Measurements from ENCODE around the gene CLEC20A. TPM values are rescaled to one million over a fixed set of nuclear protein-coding genes. Genes with fewer than 3 reads are reported as not detected.

Gene CLEC20A
- polyA plus RNA-seq, 3 donors from 2014 or later = 0.27 to 0.56 TPM; not detected in 1

- no peaks in the 10 kb centered on the region for H3K36me3 Mint-ChIP-seq
- H3K4me3 Mint-ChIP-seq = no peak overlapping the region
- no peaks in the 10 kb centered on the region for H3K9me3 Mint-ChIP-seq
- H3K27ac Mint-ChIP-seq = no peak overlapping the region
- peaks cover 0 to 3% of the 10 kb centered on the region in 2 donors for H3K4me1 Mint-ChIP-seq
- peaks cover 0 to 4% (median 0%) of the 10 kb centered on the region in 3 donors for H3K27me3 Mint-ChIP-seq (ENCODE audit: low read depth in 3 of 3)
- DNase-seq = no peak
These were observed 7.4 kb downstream of the CLEC20A start for GRCh38 chr1:178489399-178489798.

GRCh38 chr1:178488393-178488792, 8.4 kb downstream of the CLEC20A start:
- H3K27ac Mint-ChIP-seq = peak overlapping the region in 1 of 6 donors; percentile 35
- H3K27me3 Mint-ChIP-seq (ENCODE audit: low read depth in 3 of 3) = peaks cover 0 to 4% (median 0%) of the 10 kb centered on the region in 3 donors
- H3K4me1 Mint-ChIP-seq = peaks cover 0 to 3% of the 10 kb centered on the region in 2 donors
- H3K4me3 Mint-ChIP-seq = no peak overlapping the region
- H3K36me3 Mint-ChIP-seq = no peaks in the 10 kb centered on the region
- H3K9me3 Mint-ChIP-seq = no peaks in the 10 kb centered on the region
- DNase-seq = no peak

- H3K4me3 Mint-ChIP-seq = peak overlapping the region in 2 of 5 donors; percentile 66 to 70
- peak in 1 of 3 donors; percentile 6 for DNase-seq
- H3K4me1 Mint-ChIP-seq = peaks cover 0 to 3% of the 10 kb centered on the region in 2 donors
- H3K36me3 Mint-ChIP-seq = no peaks in the 10 kb centered on the region
- H3K27me3 Mint-ChIP-seq (ENCODE audit: low read depth in 3 of 3) = peaks cover 0 to 4% (median 0%) of the 10 kb centered on the region in 3 donors
- no peaks in the 10 kb centered on the region for H3K9me3 Mint-ChIP-seq
- H3K27ac Mint-ChIP-seq = peak overlapping the region in 1 of 6 donors; percentile 11
These were observed 9.6 kb downstream of the CLEC20A start for GRCh38 chr1:178487070-178487615.

- DNase-seq = peak in 2 of 3 donors; percentile 14 to 17
- H3K4me1 Mint-ChIP-seq = peaks cover 0 to 3% of the 10 kb centered on the region in 2 donors
- no peaks in the 10 kb centered on the region for H3K36me3 Mint-ChIP-seq
- H3K27me3 Mint-ChIP-seq (ENCODE audit: low read depth in 3 of 3) = peaks cover 0 to 4% (median 0%) of the 10 kb centered on the region in 3 donors
- H3K4me3 Mint-ChIP-seq = peak overlapping the region in 2 of 5 donors; percentile 14 to 66
- no peak overlapping the region for H3K27ac Mint-ChIP-seq
- no peaks in the 10 kb centered on the region for H3K9me3 Mint-ChIP-seq
These were observed 10.4 kb downstream of the CLEC20A start for GRCh38 chr1:178486100-178487069.

GRCh38 chr1:178485541-178485981, 11.2 kb downstream of the CLEC20A start:
- DNase-seq = no peak
- H3K4me3 Mint-ChIP-seq = peak overlapping the region in 1 of 5 donors; percentile 24

GRCh38 chr1:178484698-178485225, 12.0 kb downstream of the CLEC20A start:
- H3K4me3 Mint-ChIP-seq = no peak overlapping the region
- no peak for DNase-seq
- H3K36me3 Mint-ChIP-seq = no peaks in the 10 kb centered on the region
- peaks cover 0 to 4% (median 0%) of the 10 kb centered on the region in 3 donors for H3K27me3 Mint-ChIP-seq (ENCODE audit: low read depth in 3 of 3)
- H3K4me1 Mint-ChIP-seq = peaks cover 0 to 3% of the 10 kb centered on the region in 2 donors
- H3K27ac Mint-ChIP-seq = peak overlapping the region in 1 of 6 donors; percentile 7
- no peaks in the 10 kb centered on the region for H3K9me3 Mint-ChIP-seq

More at GRCh38 chr1:178485541-178485981, 11.2 kb downstream of the CLEC20A start:
- H3K27ac Mint-ChIP-seq = no peak overlapping the region
- no peaks in the 10 kb centered on the region for H3K9me3 Mint-ChIP-seq
- H3K4me1 Mint-ChIP-seq = peaks cover 0 to 3% of the 10 kb centered on the region in 2 donors
- H3K27me3 Mint-ChIP-seq (ENCODE audit: low read depth in 3 of 3) = peaks cover 0 to 4% (median 0%) of the 10 kb centered on the region in 3 donors
- no peaks in the 10 kb centered on the region for H3K36me3 Mint-ChIP-seq

GRCh38 chr1:178483251-178483957, 13.4 kb downstream of the CLEC20A start:
- no peak for DNase-seq
- Mint-ChIP-seq H3K4me3 (no peak overlapping the region), H3K9me3 (no peaks in the 10 kb centered on the region), H3K36me3 (no peaks in the 10 kb centered on the region), H3K27ac (no peak overlapping the region), H3K4me1 (peaks cover 0 to 3% of the 10 kb centered on the region in 2 donors), H3K27me3 (ENCODE audit: low read depth in 3 of 3) (peaks cover 0 to 4% (median 0%) of the 10 kb centered on the region in 3 donors)

GRCh38 chr1:178477841-178478240, 18.9 kb downstream of the CLEC20A start:
- no peak overlapping the region for H3K4me3 Mint-ChIP-seq
- no peak for DNase-seq
- H3K4me1 Mint-ChIP-seq = no peaks in the 10 kb centered on the region
- H3K27ac Mint-ChIP-seq = no peak overlapping the region
- no peaks in the 10 kb centered on the region for H3K9me3 Mint-ChIP-seq
- H3K36me3 Mint-ChIP-seq = no peaks in the 10 kb centered on the region
- peaks cover 0 to 1% (median 1%) of the 10 kb centered on the region in 3 donors for H3K27me3 Mint-ChIP-seq (ENCODE audit: low read depth in 3 of 3)

GRCh38 chr1:178477373-178477772, 19.4 kb downstream of the CLEC20A start:
- H3K27ac Mint-ChIP-seq = no peak overlapping the region
- H3K9me3 Mint-ChIP-seq = no peaks in the 10 kb centered on the region
- DNase-seq = no peak
- H3K4me1 Mint-ChIP-seq = no peaks in the 10 kb centered on the region
- H3K27me3 Mint-ChIP-seq (ENCODE audit: low read depth in 3 of 3) = peaks cover 0 to 1% (median 1%) of the 10 kb centered on the region in 3 donors
- no peaks in the 10 kb centered on the region for H3K36me3 Mint-ChIP-seq
- no peak overlapping the region for H3K4me3 Mint-ChIP-seq

- Mint-ChIP-seq H3K4me1 (no peaks in the 10 kb centered on the region), H3K9me3 (no peaks in the 10 kb centered on the region), H3K36me3 (no peaks in the 10 kb centered on the region), H3K4me3 (no peak overlapping the region), H3K27ac (no peak overlapping the region), H3K27me3 (ENCODE audit: low read depth in 3 of 3) (peaks cover 0 to 1% (median 1%) of the 10 kb centered on the region in 3 donors)
- no peak for DNase-seq
These were observed 24.2 kb downstream of the CLEC20A start for GRCh38 chr1:178472531-178472930.

- no peaks in the 10 kb centered on the region for H3K4me1 Mint-ChIP-seq
These were observed 26.3 kb downstream of the CLEC20A start for GRCh38 chr1:178470411-178470960.

GRCh38 chr1:178467837-178468236, 28.9 kb downstream of the CLEC20A start:
- no peak overlapping the region for H3K4me3 Mint-ChIP-seq
- no peaks in the 10 kb centered on the region for H3K4me1 Mint-ChIP-seq
- no peak for DNase-seq
- peaks cover 0 to 4% (median 1%) of the 10 kb centered on the region in 6 donors for H3K9me3 Mint-ChIP-seq
- H3K27me3 Mint-ChIP-seq (ENCODE audit: low read depth in 3 of 3) = no peaks in the 10 kb centered on the region
- no peaks in the 10 kb centered on the region for H3K36me3 Mint-ChIP-seq
- no peak overlapping the region for H3K27ac Mint-ChIP-seq

More at GRCh38 chr1:178470411-178470960, 26.3 kb downstream of the CLEC20A start:
- no peak for DNase-seq
- Mint-ChIP-seq H3K27me3 (ENCODE audit: low read depth in 3 of 3) (peaks cover 0 to 1% (median 1%) of the 10 kb centered on the region in 3 donors), H3K4me3 (no peak overlapping the region), H3K27ac (no peak overlapping the region), H3K9me3 (peaks cover 0 to 2% (median 0%) of the 10 kb centered on the region in 6 donors), H3K36me3 (no peaks in the 10 kb centered on the region)

- Mint-ChIP-seq H3K9me3 (peaks cover 0 to 4% (median 1%) of the 10 kb centered on the region in 6 donors), H3K27ac (no peak overlapping the region), H3K27me3 (ENCODE audit: low read depth in 3 of 3) (no peaks in the 10 kb centered on the region)
These were observed 31.8 kb downstream of the CLEC20A start for GRCh38 chr1:178465011-178465410.

More at GRCh38 chr1:178465011-178465410, 31.8 kb downstream of the CLEC20A start:
- Mint-ChIP-seq H3K4me1 (no peaks in the 10 kb centered on the region), H3K36me3 (no peaks in the 10 kb centered on the region), H3K4me3 (no peak overlapping the region)
- DNase-seq = no peak

Measured in immature natural killer cell (primary cell).